NCI-H2107 treated with DMSO at 0.1 percent for 48 hours (cell line): ENCODE data around the gene P4HB.

Experiments
- DNase-seq: peaks from one replicate; lab custom pipeline; 2025; ENCODE audit not compliant: unreplicated experiment; lab: John Stamatoyannopoulos, UW

P4HB gene

DNA sequence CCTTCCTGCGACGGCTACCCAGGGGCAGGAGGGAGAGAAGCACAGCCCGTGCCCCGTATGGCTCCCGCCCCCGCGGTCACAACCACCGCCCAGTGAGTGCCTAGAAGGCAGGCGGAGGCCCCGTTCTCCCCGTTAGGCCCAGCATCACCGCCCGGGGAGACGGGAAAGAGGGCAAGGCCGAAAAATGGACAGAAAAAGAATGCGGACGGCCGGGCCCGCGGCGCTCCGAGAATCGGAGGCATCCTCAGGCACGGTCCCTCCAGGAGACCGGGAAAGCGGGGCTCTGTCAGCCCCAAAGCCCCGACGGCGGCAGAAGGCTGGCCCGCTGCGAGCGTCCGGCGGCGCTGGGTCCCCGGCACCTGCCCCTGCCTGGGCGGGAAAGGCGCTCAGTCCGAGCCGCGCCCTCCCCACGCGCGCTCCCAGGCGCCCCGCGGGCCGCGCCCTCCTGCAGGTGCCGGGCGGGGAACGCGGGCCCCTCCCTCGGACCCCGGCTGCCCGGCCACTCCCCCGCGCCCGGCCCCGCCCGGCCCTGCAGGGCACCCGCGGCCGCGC is 27.7 kb downstream of the P4HB start:
- no peak for DNase-seq

DNA sequence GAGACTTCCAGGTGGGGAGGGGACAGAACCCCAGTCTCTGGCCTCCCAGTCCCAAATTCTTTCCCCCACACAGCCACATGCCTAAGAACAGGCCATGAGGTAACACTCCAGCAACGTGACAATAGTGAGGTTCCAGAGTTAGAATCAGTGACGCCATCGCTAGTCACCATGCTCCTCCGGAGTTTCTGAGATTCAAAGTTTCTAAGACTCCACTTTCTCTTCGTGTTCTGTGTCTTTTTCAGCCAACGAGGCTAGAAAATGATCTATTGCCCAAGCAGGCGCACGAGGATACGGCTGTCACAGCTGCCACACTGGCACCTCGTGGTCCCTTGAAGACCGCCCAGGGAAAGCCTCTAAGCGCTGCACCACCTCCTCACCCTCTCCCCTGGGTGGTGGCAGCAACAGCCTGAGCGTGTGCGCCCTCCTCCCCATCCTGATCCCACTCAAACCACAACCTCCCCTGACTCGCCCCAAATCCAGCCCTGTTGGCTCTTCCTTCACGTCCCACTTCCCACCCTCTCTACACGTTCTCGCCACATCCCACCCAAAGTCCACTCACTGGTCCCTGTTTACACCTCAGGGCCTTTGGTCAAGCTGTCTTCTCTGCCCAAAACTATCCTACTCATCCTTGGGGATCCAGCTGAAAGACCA is 28.3 kb downstream of the P4HB start:
- DNase-seq, result no peak

DNA sequence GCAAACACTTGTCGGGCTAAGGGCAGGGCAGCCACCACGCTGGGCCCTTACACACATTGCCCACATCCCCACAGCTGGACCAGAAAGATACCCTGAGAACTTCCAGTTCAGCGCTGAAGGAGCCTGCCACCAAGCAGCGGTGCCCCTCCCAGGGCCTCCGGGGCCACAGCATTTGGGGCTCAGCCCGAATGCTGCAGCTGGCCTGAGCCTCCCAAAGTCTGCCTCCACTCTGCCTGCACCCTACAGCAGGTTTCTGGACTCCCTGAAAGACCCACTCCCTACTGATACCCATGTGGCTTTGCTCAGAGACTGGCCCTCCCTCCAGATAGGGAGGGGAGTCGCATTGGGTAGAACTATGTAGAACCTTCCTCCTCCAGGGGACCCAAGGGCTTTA is 28.8 kb downstream of the P4HB start:
- DNase-seq, result no peak

DNA sequence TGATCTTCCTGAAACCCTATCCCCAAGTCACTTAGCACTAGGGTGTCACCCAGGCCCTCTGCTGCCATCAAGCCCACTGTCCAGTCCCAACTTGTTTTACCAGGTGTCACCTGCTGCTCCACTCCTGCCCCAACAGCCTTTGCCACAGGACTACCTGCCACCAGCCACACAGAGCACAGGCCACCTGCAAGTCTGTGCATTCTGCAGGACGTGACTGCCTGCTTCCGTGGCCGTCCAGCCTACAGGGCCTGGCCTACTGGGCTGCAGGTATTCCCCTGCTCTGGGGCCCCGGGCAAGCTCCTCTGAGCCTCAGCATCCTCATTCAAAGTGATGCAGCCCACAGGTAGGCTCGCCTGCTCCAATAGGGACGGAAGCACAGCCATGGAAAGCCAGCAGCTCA is 30.5 kb downstream of the P4HB start:
- no peak for DNase-seq

DNA sequence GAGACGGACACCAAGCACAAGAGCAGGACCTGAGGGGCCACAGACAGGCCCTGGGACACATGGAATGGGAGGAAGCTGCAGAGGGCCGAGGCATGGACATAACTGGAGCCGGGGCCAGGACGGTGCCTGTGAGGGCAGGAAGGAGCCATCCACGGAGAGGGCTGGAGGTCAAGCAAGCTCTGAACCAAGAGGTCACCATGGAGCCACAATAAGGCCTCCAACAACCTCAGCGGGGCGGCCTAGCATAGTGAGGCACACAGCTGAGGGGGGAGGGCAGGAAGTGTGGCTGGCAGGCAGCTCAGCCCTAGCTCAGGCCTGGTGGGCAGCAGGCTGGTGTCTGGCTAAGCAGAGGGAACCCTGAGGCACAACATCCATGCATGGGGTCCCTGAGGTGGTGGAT is 31.7 kb downstream of the P4HB start:
- DNase-seq, result no peak

DNA sequence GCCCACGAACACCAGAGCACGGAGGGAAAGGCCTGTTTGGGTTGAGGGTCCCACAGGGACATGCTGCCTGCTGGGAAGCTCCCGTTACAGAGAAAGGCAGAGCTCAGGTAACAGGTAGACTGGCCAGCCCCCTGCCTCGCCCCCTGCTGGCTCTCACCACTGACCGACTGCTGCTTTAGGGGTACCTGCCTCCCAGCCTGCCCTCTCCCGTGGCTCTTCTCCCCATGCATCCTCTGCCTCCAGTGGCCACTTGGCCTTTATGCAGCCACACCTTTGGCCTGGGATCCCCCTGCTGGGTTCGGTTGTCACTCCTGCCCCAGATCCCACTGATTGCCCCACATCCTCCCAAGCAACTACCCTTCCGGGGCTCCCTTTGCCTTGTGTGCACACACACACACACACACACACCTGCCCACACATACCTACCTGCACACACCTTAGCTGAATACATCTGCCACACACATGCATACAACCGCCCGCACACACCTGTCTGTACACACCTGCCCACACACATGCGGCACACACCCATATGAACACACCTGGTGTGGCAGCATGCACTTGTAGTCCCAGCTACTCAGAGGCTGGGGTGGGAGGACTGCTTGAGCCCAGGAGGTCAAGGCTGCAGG is 34.4 kb downstream of the P4HB start:
- DNase-seq, result peak; percentile 49

DNA sequence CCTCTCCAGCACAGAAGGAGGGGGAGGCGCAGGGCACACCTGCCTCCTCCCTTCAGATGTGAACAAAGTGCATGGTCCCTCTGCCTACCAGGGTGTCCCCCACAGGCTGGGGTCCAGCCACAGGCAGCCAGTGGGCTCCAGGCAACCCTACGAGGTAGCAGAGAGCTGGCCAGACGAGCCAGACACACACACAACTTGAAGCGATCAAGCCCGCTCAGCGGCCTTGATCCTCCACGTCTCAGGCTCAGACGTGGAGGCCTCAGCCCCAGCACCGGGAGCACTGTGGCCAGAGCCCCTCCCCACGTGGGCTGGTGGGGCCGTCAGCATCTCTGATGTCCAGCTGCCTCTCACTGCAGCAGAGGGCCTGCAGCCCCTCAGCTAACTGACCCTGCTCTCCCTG is 35.7 kb downstream of the P4HB start:
- DNase-seq, result no peak

DNA sequence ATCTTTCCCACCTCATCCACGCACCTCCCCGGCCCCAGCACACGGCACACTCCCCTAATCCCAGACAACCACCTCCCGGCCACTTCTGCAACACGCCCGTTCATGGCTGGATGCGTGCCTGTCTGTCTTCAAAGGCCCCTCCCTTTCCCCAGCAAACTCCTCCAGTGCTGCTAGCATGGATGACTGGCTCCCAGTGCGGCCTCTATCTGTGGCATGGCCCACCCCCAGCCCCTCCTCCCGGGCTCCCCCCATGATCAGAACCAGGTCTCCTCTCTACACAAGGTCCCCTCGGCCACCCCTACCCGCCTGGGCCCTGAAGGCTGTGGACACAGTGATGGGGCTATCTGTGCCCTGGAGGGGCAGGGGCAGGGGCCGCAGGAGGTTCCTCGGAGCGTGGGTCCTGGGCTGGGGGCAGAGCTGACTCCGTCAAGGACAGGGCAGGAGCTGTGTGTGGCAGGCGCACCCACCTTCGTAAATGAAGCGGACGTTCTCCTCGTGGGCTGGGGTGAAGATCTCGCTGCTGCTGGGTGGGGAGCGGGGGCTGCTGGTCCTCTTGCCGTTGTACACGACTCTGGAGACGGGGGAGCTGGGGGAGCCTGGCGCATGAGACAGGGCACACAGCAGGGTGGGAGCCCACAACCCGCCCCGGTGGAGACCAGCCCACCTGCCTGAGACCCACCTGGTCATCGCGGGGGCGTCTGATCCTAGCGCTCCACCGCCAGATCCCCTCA is 36.4 kb downstream of the P4HB start:
- DNase-seq, result no peak

DNA sequence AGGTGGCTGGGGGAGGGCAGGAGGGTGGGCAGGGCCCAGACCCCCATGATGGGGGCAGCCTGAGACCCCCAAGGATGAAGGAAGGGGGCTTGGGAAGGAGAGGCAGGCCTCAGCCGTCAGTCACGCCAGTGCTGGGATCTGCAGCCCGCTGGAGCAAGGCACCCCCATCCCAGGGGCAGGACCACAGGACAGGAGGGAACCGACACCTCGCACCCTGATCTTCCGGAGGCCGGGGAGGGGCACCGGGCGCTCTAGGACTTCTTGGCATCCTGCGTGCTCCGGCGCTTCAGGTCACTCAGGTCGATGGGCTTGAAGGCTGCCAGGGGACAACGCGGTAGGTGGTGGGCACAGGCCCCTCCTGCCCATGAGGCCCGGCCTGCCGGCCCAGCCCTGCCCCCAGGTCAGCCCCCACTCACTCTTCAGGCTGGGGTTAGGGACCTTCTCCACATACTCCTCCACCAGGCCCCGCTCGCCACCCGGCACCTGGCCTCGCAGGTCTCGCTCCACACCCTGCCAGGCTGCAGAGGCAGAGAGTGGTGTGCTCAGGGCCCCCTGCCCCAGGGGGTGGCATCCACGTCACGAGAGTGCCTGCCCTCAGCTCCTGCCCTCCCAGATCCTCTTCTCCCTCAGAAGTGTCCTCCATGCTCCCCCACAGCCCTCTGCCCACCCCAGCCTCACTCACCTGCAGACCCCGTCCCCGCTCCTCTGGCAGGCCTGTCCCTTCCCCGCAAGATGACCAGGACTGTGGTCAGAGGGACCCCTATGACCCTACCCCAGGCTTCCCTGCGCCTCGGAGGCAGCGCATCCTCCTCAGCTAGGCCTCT is 37.1 kb downstream of the P4HB start:
- no peak for DNase-seq

DNA sequence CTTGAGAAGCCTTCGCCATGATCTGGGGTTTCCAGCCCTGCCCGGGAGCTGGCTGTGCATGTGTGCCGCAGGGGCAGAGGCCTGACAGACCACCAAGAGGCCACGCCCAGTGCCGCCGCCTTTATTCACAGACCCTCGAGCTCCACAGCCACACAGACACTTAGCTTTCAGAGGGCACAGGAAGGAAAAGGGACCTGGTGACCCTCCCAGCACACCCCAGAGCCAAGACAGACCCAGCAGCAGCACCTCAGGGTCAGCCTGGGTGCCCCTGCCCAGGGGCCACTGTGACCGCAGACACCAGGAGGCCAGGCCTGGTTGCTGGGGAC is 38.1 kb downstream of the P4HB start:
- no peak for DNase-seq

DNA sequence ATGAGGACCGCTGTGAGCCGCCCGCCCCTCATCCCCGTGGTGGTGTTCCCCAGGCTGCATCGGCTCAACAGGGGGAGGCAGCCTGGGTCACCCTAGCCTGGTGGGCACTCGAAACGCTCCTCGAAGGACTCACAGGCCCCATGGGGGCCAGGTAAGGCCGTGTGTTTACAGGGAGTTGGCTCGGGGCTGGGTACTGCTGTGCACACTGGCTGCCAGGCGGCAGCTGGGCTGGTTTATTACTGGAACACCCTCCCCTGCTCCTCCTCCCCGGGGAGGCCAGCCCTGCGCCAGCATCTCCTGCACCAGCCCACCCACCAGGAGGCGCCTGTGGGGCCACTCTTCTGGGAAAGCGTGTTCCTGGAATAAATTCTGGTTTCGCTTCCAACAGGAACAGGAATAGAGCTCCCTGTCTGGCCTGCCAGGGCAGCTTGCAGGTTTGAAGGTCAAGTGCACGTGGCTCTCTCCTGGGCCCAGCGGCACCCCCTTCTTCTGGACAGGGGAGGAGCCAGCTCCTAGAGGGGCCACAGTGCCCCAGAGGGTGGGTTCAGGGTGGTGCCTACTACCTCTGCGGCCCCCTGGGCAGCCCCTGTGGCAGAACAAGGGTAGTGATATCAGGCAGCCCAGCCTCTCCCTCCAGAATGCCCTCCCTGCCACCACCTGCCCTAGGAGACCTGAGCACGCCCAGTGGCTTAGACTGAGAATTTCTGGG is 38.6 kb downstream of the P4HB start:
- DNase-seq, result peak; percentile 62

DNA sequence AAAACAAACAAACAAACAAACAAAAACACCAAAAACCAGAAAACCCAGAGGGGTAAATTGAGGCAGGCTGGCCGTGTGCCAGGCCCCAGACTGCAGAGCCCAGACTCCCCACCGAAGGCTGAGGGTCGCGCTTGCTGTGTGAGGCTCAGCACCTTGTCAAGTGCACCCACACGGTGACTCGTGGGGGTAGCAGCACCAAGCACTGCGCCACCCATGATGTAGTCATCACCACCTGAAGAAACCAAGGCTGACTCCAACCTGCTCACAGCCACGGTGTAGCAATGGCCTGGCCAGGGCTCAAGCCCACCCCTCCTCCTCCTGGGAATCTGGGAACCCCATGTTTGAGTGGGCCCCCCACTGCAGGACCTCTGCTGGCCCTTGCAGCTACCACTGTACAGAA is 39.2 kb downstream of the P4HB start:
- no peak for DNase-seq

DNA sequence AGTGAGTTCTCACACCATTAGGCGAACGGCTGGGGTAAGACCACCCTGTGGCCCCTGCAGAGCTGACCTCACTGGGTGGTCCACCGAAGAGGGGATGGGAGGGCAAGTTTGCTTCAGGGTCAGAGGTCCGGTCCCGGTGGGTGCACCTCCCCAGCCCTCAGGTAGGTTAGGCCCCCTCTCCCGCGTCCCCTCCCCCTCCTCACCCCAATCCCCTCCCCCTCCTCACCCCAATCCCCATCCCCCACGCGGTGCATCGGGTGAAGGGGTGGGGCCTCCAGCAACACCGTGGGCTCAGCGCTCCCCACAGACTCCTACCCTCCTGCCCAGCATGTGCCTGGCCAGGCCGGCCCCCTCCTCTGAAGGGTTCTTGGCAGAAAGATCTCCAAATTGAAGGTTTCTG is 40.6 kb downstream of the P4HB start:
- DNase-seq, result no peak

DNA sequence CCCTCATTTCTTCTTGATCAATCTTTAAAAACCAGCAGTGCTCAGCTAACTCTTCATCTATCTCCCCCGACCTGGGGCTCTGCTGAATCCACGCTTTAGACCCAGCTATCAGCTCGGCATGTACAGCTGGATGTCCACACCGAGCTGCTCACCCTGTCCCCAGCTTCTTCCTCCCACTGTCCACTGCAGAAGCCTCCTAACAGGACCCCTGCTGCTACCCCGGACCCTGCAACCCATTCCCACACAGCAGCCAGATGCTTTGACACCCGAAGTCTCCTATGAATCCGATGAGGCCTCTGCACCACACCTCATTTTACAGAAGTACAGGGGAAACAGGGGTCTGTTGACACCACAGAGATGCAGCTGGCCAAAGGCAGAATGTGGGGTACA is 42.6 kb downstream of the P4HB start:
- DNase-seq, result no peak

DNA sequence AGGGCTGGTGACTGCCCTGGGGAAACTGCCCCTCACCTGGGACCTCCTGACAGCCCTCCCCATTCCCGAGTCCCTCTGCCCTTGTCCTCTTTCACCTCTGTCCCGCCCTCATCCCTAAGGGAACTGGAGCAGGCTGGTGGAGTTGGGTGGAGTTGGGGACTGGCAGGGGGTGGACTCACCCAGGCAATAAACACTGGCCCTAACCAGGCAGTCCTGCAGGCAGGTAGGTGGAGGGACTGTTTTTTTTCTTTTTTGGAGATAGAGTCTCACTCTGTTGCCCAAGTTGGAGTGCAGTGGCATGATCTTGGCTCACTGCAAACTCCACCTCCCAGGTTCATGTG is 44.7 kb downstream of the P4HB start:
- DNase-seq, result no peak

DNA sequence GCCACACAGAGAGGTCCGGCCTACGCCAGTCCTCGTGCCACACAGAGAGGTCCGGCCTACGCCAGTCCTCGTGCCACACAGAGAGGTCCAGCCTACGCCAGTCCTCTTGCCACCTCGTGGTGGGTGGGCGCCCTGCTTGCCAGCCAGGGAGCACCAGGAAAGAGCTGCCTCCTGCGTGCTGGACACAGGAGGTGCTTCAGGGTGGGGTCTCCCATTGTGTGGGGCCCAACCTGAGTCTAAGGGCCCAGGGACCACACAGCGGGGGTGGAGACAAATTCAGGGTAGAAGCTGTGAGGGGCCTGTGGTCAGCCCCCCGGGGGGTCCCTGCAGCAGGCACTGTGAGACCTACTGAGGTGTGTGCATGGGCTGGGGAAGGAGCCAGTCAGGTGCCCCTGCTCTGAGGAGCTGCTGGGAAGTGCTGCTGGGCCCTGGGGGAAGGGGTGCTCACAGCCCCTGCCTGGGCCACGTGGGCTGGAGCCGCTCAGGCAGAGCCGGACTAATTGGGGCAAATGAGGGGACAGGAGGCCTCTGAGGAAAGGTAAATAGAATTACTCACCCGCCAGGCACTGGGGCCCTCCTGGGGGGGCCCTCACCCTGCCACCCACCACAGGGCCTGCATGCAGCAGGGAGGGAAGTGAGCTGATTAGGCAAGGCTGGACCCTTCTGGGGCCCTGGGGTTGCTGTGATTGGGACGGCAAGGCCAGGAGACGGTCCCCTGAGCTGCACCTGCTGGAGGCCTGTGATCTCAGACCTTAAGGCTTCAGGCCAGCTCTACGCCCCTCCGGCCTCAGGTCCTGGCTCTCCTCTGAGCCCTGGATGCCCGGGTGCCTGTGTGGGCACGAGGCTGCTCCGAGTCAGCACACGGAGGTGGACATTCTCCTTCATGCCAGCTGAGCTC is 45.3 kb downstream of the P4HB start:
- DNase-seq, result no peak

DNA sequence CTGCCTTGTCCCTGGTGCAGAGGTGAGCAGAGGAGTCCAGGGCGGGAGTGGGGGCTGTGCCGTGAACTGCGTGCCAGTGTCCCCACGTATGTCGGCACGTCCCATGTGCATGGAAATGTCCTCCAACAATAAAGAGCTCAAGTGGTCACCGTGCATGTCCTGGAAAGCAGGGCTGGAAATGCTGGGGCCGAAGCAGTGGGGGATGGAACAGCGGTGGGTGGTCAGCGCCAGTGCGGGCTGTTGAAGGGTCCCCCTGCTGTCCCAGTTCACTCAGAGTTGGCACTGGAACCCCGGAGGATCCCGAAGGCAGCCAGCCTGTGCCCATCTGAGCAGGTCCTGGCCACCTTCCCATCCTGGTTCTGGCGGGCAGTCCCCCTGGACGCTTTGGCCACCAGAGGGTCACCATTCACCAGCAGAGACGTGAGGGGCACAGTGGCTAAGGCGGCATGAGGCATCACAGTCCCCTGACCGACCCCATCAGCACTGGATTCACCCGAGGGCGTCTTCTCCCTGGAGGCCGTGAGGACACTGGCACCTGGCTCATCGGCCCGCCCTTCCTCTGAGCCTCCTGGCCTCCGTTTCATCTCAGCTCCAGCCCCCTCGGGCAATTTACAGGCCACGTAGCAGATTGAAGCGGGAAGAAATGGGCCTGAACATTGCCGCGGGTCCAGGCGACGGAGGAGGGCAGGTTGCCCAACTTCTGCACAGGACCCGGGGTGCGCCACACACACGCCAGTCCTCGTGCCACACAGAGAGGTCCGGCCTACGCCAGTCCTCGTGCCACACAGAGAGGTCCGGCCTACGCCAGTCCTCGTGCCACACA is 46.3 kb downstream of the P4HB start:
- DNase-seq, result no peak

DNA sequence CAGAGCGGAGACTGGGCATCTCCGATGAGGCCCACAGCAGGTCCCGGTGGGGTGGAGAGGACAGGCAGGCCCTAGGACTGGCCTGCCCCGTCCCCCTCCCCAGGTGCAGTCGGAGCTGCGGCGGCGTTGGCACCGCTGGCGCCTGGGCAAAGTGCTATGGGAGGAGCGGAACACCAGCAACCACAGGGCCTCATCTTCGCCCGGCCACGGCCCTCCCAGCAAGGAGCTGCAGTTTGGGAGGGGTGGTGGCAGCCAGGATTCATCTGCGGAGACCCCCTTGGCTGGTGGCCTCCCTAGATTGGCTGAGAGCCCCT is 47.0 kb downstream of the P4HB start:
- DNase-seq, result no peak

DNA sequence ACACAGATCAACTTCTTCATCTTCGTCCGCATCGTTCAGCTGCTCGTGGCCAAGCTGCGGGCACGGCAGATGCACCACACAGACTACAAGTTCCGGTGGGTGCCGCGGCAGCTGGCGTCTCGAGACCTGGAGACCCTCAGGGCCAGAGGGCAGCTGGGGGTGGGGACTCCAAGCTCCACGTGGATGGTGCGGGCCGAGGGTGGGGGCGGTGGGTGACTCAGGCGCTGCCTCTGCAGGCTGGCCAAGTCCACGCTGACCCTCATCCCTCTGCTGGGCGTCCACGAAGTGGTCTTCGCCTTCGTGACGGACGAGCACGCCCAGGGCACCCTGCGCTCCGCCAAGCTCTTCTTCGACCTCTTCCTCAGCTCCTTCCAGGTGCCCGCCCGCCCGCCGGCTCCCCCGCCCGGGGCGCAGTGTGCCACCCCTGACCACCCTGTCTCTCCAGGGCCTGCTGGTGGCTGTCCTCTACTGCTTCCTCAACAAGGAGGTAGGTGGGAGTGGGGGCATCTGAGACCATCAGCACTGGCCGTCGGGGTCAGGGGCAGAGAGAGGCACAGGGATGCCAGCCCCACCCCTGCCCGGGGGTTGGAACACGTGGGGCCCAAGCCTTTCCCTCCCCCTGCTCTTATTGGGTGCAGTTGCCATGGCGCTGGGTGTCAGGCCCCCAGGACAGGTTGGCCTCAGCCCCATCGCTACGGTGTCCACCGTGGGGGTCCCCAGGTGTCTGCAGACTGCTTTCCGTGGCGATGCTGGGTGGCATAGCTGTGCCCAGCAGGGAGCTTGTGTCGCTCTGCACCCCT is 47.6 kb downstream of the P4HB start:
- no peak for DNase-seq
